Stimulated activated naive CD8-positive, alpha-beta T cell treated with anti-CD3 and anti-CD28 coated beads, Interleukin-15, amount 100 ng/mL, for 72 hours (primary cell): ENCODE results near the gene PDCD1.
A peak's percentile ranks its signal among the peaks of the same experiment; 100 is the strongest.

Source experiments
- ATAC-seq: fragments of 150-1000 bp; cut with Tn5 transposase; 2 replicates; pipeline ENCODE4 v1.10.0; 2021; ENCODE audit warnings: mild to moderate bottlenecking, moderate library complexity
- DNase-seq, 2 donors: peaks; one replicate each; pipeline ENCODE4 v3.0.0; 2021 to 2022
- H3K27ac Mint-ChIP-seq, 2 donors: one replicate each; pipeline ENCODE4 v1.8.0; 2022; ENCODE audit warnings: mild to moderate bottlenecking in 2 of 2, mixed read lengths in 2 of 2, moderate library complexity in 2 of 2
- H3K27me3 Mint-ChIP-seq: one replicate; pipeline ENCODE4 v1.8.0; 2022; ENCODE audit warnings: mixed read lengths
- H3K4me1 Mint-ChIP-seq: one replicate; pipeline ENCODE4 v1.8.0; 2022; ENCODE audit warnings: mild to moderate bottlenecking, mixed read lengths
- H3K4me3 Mint-ChIP-seq, 2 donors: one replicate each; pipeline ENCODE4 v1.8.0; 2022; ENCODE audit warnings: mild to moderate bottlenecking in 2 of 2, mixed read lengths in 2 of 2, moderate library complexity in 1 of 2
- H3K9me3 Mint-ChIP-seq, 2 donors: one replicate each; pipeline ENCODE4 v1.8.0; 2022; ENCODE audit warnings: mixed read lengths in 2 of 2

Gene PDCD1

DNA sequence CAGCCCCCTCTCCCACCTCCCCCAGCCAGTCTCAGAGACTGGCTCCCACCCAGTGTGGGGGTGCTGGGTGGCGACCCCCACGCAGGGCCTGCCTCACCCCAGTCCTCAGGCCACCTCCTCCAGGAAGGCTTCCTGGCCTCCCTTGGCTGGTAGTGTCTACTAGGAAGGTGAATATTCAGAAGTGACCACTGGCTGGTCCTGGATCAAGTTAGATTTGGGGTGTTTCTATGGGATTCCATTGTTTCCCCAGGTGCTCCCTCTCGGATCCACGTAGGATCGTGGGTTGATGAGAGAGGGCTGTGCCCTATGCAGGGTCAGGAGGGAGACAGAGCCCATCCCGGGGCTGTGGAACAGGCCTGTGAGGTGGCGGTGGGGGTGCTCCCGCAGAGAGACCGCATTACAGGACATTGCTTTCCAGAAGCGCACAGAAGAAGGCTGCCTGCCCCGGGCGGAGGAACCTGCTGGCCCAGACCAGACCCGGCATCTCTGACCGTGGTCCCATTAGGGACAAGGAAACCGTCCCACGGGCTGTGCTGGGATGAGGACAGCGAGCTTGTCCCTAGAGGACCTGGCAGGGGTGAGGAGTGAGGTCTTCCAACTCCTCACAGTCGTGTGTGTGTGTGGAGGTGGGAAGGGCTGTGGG is 3.3 kb downstream of the PDCD1 start:
- Mint-ChIP-seq H3K27ac (no peak overlapping the region), H3K27me3 (no peaks in the 10 kb centered on the region), H3K9me3 (no peaks in the 10 kb centered on the region), H3K4me3 (no peak overlapping the region), H3K4me1 (peaks cover 55% of the 10 kb centered on the region)
- ATAC-seq: no peak
- no peak for DNase-seq

- no peak overlapping the region for H3K4me3 Mint-ChIP-seq
- ATAC-seq (no peak), DNase-seq (no peak)
- no peaks in the 10 kb centered on the region for H3K9me3 Mint-ChIP-seq
- no peaks in the 10 kb centered on the region for H3K27me3 Mint-ChIP-seq
- H3K4me1 Mint-ChIP-seq: peaks cover 48% of the 10 kb centered on the region
- no peak overlapping the region for H3K27ac Mint-ChIP-seq
Measured at GRCh38 chr2:241854342-241855244, 4.1 kb downstream of the PDCD1 start.

DNA sequence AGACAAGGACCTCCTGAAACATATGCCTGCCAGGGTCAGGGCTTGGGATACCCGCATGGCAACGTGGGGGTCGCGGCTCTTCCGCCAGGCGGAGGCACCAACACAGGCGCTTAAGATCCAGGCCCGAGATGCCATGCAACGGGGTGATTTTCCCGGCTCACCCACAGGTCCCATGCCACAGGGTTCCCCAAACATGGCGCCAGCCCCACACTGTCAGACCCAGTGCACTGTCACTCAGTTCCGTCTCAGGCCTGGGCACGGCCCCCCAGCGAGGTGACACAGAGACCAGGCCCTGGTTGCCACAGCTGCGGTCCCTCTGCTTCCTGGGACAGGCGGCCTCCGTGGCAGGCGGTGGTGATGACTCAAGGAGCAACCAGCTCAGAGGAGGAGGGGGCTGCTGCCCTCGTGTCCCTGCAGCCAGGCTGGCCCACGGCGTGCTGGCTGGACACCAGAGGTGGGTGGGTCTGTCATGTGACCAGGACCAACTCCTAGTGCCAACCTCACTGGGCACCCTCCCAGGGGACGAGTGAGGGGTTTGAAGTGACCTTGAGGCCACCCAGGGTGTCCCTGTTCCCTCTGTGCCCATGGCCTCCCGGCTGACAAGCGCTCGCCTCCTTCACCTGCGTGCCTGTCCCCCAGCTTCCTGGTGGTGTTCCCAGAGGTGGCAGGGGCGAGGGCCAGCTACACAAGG is 4.9 kb downstream of the PDCD1 start:
- no peak for ATAC-seq
- peak in 1 of 2 donors; percentile 12 for DNase-seq
- Mint-ChIP-seq H3K4me1 (peaks cover 44% of the 10 kb centered on the region), H3K9me3 (no peaks in the 10 kb centered on the region), H3K4me3 (no peak overlapping the region), H3K27me3 (no peaks in the 10 kb centered on the region), H3K27ac (peak overlapping the region in 1 of 2 donors; percentile 63)

- ATAC-seq: no peak
- Mint-ChIP-seq H3K4me3 (no peak overlapping the region), H3K4me1 (peaks cover 38% of the 10 kb centered on the region), H3K27ac (no peak overlapping the region), H3K27me3 (no peaks in the 10 kb centered on the region), H3K9me3 (no peaks in the 10 kb centered on the region)
- no peak for DNase-seq
Measured at GRCh38 chr2:241852981-241853631, 5.6 kb downstream of the PDCD1 start.

GRCh38 chr2:241852116-241852980 is 6.3 kb downstream of the PDCD1 start:
- no peak overlapping the region for H3K4me3 Mint-ChIP-seq
- no peak overlapping the region for H3K27ac Mint-ChIP-seq
- no peaks in the 10 kb centered on the region for H3K27me3 Mint-ChIP-seq
- no peaks in the 10 kb centered on the region for H3K9me3 Mint-ChIP-seq
- peaks cover 31% of the 10 kb centered on the region for H3K4me1 Mint-ChIP-seq
- ATAC-seq (peak; percentile 9), DNase-seq (no peak)

DNA sequence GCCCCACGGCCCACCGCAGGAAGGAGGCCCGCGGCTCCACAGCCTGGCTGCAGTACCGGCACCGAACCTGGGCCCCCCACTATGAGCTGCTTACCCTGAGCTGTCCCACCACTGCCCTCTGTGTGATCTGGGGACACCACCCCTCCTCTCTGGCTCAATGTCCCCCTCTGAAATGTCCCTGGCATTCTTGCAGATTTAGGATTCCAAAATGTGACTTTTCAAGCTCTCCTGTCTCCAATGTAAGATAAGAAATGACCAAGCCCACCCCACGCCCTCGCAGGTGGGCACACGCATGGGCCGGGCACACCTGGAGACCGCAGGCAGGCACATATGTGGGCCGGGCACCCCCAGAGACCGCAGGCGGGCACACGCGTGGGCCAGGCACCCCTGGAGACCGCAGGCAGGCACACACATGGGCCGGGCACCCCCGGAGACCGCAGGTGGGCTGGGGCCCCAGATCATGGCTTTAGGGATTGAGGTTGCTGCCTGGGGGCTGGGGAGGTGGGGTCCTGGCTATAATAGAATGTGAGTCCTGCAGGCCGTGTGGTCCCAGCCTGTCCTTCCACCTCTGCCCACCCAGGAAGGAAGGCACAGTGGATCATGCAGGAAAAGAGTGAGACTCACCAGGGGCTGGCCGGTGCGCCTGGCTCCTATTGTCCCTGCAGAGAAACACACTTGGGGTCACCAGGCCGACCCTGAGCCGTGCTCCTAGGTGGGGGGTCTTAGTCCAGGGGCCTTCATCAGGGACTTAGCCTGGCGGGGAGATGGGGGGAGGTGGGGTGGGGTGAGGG is 7.2 kb downstream of the PDCD1 start:
- ATAC-seq (peak; percentile 21), DNase-seq (no peak)
- Mint-ChIP-seq H3K9me3 (no peaks in the 10 kb centered on the region), H3K27ac (no peak overlapping the region), H3K27me3 (no peaks in the 10 kb centered on the region), H3K4me3 (no peak overlapping the region), H3K4me1 (peaks cover 30% of the 10 kb centered on the region)

- Mint-ChIP-seq H3K27ac (no peak overlapping the region), H3K9me3 (no peaks in the 10 kb centered on the region), H3K27me3 (no peaks in the 10 kb centered on the region), H3K4me1 (peaks cover 30% of the 10 kb centered on the region), H3K4me3 (no peak overlapping the region)
- DNase-seq (peak in 1 of 2 donors; percentile 13), ATAC-seq (peak; percentile 14)
Measured at GRCh38 chr2:241850544-241851324, 8.0 kb downstream of the PDCD1 start.

- peak; percentile 13 for ATAC-seq
- no peaks in the 10 kb centered on the region for H3K9me3 Mint-ChIP-seq
- H3K4me1 Mint-ChIP-seq: peaks cover 32% of the 10 kb centered on the region
- H3K27me3 Mint-ChIP-seq: no peaks in the 10 kb centered on the region
- no peak for DNase-seq
- peak overlapping the region in 1 of 2 donors; percentile 92 for H3K27ac Mint-ChIP-seq
- no peak overlapping the region for H3K4me3 Mint-ChIP-seq
Measured at GRCh38 chr2:241849616-241850543, 8.8 kb downstream of the PDCD1 start.

- Mint-ChIP-seq H3K27ac (peak overlapping the region in 1 of 2 donors; percentile 92), H3K27me3 (no peaks in the 10 kb centered on the region), H3K4me1 (peaks cover 31% of the 10 kb centered on the region), H3K4me3 (no peak overlapping the region), H3K9me3 (no peaks in the 10 kb centered on the region)
- DNase-seq (peak in 1 of 2 donors; percentile 9), ATAC-seq (peak; percentile 26)
Measured at GRCh38 chr2:241848761-241849615, 9.7 kb downstream of the PDCD1 start.

GRCh38 chr2:241846406-241846805 is 12.3 kb downstream of the PDCD1 start:
- Mint-ChIP-seq H3K9me3 (no peaks in the 10 kb centered on the region), H3K27ac (peak overlapping the region in 1 of 2 donors; percentile 26), H3K27me3 (peaks cover 13% of the 10 kb centered on the region), H3K4me3 (peak overlapping the region; percentile 78 to 79), H3K4me1 (peaks cover 48% of the 10 kb centered on the region)
- no peak for DNase-seq
- ATAC-seq: no peak

DNA sequence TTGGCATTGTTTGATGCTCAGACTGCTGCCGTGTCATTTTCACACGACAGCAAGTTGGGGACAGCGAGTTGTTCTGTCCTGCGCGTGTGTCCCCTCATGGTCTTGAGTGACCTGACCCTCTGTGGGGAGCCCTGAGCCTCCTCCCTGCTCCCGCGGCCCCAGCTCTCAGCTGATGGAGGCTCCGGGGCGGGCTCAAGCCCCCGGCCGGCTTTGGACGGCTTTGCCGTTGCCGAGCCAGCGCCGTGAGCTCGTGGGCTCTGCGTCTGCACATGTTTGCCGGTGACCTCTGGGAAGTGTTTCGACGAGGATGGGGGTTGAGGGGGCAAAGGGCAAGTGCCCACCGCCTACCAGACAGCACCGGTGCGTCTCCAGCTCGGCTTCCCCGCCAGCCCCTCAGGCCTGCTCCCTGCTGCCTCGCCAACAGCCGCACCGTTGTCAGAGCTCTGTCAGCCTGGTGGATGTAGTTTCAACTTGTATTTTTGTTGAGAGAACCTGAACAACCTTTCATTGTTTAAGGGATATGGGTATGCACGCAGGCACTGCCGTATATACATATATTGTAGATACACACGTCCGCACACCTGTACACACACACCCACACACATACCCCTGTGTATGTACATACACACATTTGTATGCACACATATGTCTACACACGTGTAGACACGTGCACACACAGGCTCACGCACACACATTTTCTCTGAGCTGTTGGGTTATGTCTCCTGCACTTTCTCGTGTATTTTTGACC is 13.7 kb downstream of the PDCD1 start:
- ATAC-seq (no peak), DNase-seq (no peak)
- Mint-ChIP-seq H3K27me3 (peaks cover 23% of the 10 kb centered on the region), H3K4me3 (peak overlapping the region; percentile 78 to 79), H3K27ac (no peak overlapping the region), H3K4me1 (peaks cover 52% of the 10 kb centered on the region), H3K9me3 (no peaks in the 10 kb centered on the region)
